ENCODE results near the gene STK16. TPM values are rescaled to one million over a fixed set of nuclear protein-coding genes. Genes with fewer than 3 reads are reported as not detected.

STK16 gene
- total and polyA plus RNA-seq, 2 of the 4 experiments (the other 2 are of a cell fraction), result 44.4 to 50.1 TPM

DNA sequence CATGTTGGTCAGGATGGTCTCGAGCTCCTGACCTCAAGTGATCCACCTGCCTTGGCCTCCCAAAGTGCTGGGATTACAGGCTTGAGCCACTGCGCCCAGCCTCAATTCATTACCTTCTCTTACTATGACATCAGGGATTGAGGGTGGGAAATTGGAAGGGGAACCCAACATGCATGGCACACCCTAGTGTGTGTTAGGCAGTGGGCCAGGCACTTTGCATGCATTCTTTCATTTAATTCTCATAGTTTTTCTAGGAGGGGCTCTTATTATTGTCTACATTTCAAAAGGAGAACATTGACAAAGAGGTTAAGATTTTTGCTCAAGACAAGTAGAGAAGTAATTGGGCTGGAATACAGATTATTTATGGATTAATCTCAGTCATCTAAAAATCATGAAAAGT, 23.0 kb downstream of the STK16 start:
- H3K4me3 ChIP-seq (ENCODE audit: insufficient read depth, low read depth, low read length), result no peak overlapping the region
- peaks cover 29% of the 10 kb centered on the region for H3K27me3 ChIP-seq (ENCODE audit: control insufficient read depth, insufficient read depth, low read length)
- no peak overlapping the region for H2AK9ac ChIP-seq (replicated peaks; ENCODE audit: low read depth, low read length, poor library complexity)
- no peak overlapping the region for H3K27ac ChIP-seq (ENCODE audit: insufficient read depth, low read length)
- H2AK5ac ChIP-seq (ENCODE audit: low read depth, low read length), result no peak overlapping the region
- no peak for DNase-seq
- no peak overlapping the region for H2AFZ ChIP-seq (replicated peaks; ENCODE audit: low read length, poor library complexity)
- no peaks in the 10 kb centered on the region for H3K9me1 ChIP-seq (ENCODE audit: insufficient read depth, low read length)
- in situ Hi-C loops (cut with MboI; ENCODE audit: low sequenced_read_pairs) (no loop called here), dilution Hi-C loops (cut with HindIII; ENCODE audit: low sequenced_read_pairs, unreplicated experiment) (no loop called here), intact Hi-C loops (cut with micrococcal nuclease) (no loop called here)
- no peak overlapping the region for H4K5ac ChIP-seq (ENCODE audit: low read depth, low read length)
- no peak overlapping the region for H3K56ac ChIP-seq (ENCODE audit: extremely low read depth, insufficient read depth, low read length)
- H4K8ac ChIP-seq (ENCODE audit: low read depth in 2 of 2, low read length in 2 of 2), result no peak overlapping the region
- BruUV-seq (replicated peaks), result no TSS peak
- H3K36me3 ChIP-seq (ENCODE audit: control insufficient read depth, insufficient read depth, low read length), result no peaks in the 10 kb centered on the region
- H3K4me1 ChIP-seq (ENCODE audit: control insufficient read depth, insufficient read depth, low read length), result peaks cover 2% of the 10 kb centered on the region; the same call in 1 of the 2 replicates
- no peak overlapping the region for H3K14ac ChIP-seq (replicated peaks; ENCODE audit: low read depth, low read length)
- TF ChIP-seq, protein P1, sequence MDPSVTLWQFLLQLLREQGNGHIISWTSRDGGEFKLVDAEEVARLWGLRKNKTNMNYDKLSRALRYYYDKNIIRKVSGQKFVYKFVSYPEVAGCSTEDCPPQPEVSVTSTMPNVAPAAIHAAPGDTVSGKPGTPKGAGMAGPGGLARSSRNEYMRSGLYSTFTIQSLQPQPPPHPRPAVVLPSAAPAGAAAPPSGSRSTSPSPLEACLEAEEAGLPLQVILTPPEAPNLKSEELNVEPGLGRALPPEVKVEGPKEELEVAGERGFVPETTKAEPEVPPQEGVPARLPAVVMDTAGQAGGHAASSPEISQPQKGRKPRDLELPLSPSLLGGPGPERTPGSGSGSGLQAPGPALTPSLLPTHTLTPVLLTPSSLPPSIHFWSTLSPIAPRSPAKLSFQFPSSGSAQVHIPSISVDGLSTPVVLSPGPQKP (IDR thresholded peaks at IDR 0.05; ENCODE audit: borderline replicate concordance, low read depth, low read length), result no peak
- no peak for TF ChIP-seq CEBPB (IDR thresholded peaks at IDR 0.05; ENCODE audit: low read depth, low read length)
- no peak for TF ChIP-seq NFE2L2 (IDR thresholded peaks at IDR 0.05; ENCODE audit: low read depth, low read length)
- no peak for TF ChIP-seq SMC3 (IDR thresholded peaks at IDR 0.05; ENCODE audit: low read depth, low read length)
- no peak for TF ChIP-seq MAFK (IDR thresholded peaks at IDR 0.05; ENCODE audit: low read depth, low read length)
- TF ChIP-seq USF2 (IDR thresholded peaks at IDR 0.05; ENCODE audit: low read depth, low read length), result no peak
- TF ChIP-seq RFX5 (IDR thresholded peaks at IDR 0.05; ENCODE audit: low read depth, low read length), result no peak
- TF ChIP-seq MAZ (IDR thresholded peaks at IDR 0.05; ENCODE audit: borderline replicate concordance, low read depth, low read length), result no peak
- TF ChIP-seq POLR2A (IDR thresholded peaks at IDR 0.05; ENCODE audit: low read depth, low read length), result no peak
- TF ChIP-seq BHLHE40 (IDR thresholded peaks at IDR 0.05; ENCODE audit: low read depth, low read length), result no peak
- TF ChIP-seq RCOR1 (IDR thresholded peaks at IDR 0.05; ENCODE audit: insufficient replicate concordance, low read length), result no peak
- TF ChIP-seq MXI1 (IDR thresholded peaks at IDR 0.05; ENCODE audit: borderline replicate concordance, low read depth, low read length), result no peak
- TF ChIP-seq FOS (IDR thresholded peaks at IDR 0.05; ENCODE audit: low read depth, low read length), result no peak
- TF ChIP-seq RAD21 (IDR thresholded peaks at IDR 0.05; ENCODE audit: low read length), result no peak
- TF ChIP-seq CHD1 (IDR thresholded peaks at IDR 0.05; ENCODE audit: low read depth, low read length), result no peak
- TF ChIP-seq CTCF (conservative IDR thresholded peaks at IDR 0.05; ENCODE audit: low read depth, low read length), result no peak
- no CpG with 5 or more reads among the region's 2 CpGs for WGBS, 2 experiments (ENCODE audit: extremely low coverage in 2 of 2, insufficient read length in 1 of 2)
- no peak overlapping the region for H2BK5ac ChIP-seq (ENCODE audit: low read depth, low read length, poor library complexity, severe bottlenecking)
- no peak overlapping the region for H3K18ac ChIP-seq (ENCODE audit: low read depth, low read length)
- H2BK15ac ChIP-seq (ENCODE audit: low read depth, low read length), result no peak overlapping the region
- ChIA-PET CTCF (no interaction called here), POLR2A (ENCODE audit: unreplicated experiment) (no interaction called here)
- no peak overlapping the region for H3K4ac ChIP-seq (ENCODE audit: low read depth, low read length)
- H2BK20ac ChIP-seq (ENCODE audit: low read depth, low read length), result no peak overlapping the region
- H3K79me1 ChIP-seq (ENCODE audit: low read depth in 1 of 2, low read length in 2 of 2), result no peaks in the 10 kb centered on the region
- H4K20me1 ChIP-seq (ENCODE audit: insufficient read depth, low read length), result no peaks in the 10 kb centered on the region
- no peaks in the 10 kb centered on the region for H3K9me3 ChIP-seq (ENCODE audit: control insufficient read depth, insufficient read depth, low read length)
- no peak overlapping the region for H4K91ac ChIP-seq (ENCODE audit: insufficient read depth, low read depth, low read length)
- H3K4me2 ChIP-seq (ENCODE audit: low read depth, low read length), result no peak overlapping the region
- H3K9ac ChIP-seq (ENCODE audit: low read depth, low read length), result no peak overlapping the region
- no peak overlapping the region for H2BK120ac ChIP-seq (ENCODE audit: low read depth, low read length)
- no peak overlapping the region for H3K23ac ChIP-seq (ENCODE audit: low read depth, low read length)
- no peak for ATAC-seq (ENCODE audit: low read depth)

Data from IMR-90 (cell line).